Measurements from ENCODE around the gene BNIP1. TPM values are rescaled to one million over a fixed set of nuclear protein-coding genes. Genes with fewer than 3 reads are reported as not detected.

BNIP1 gene
- total and polyA plus RNA-seq, 2 donors (not counting 3 experiments of a cell fraction or from before 2014, with no cell fraction given): 19.7 to 22.6 TPM

DNA sequence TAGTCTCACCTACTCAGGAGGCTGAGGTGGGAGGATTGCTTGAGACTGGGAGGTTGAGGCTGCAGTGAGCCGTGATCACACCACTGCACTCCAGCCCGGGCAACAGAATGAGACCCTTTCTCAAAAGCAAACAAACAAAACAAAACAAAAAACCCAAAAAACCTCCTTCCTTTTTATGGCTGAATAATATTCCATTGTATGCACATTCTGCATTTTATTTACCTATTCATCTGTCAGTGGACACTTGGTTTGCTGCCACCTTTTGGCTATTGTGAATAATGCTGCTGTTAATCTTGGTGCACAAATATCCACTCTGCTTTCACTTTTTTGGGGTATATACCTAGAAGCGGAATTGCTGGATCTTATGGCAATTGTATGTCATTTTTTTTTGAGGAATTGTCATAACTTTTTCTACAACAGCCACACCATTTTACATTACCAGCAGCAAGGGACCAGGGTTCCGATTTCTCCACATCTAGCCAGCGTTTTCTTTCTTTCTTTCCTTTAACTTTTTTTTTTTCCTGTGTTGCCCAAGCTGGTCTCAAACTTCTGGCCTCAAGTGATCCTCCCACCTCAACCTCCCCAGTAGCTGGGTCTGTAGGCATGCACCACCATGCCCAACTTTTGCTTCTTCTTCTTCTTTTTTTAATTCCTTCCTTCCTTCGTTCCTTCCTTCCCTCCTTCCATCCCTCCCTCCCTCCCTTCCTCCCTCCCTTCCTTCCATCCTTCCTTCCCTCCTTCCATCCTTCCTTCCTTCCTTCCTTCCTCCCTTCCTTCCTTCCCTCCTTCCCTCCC, 60.1 kb downstream of the BNIP1 start:
- Histone ChIP-seq H4K20me1 (replicated peaks; ENCODE audit: control insufficient read depth, extremely low read depth, insufficient read depth, low read length) (no peaks in the 10 kb centered on the region), H3K27me3 (ENCODE audit: control insufficient read depth in 2 of 2, insufficient read depth in 2 of 2, low read length in 2 of 2) (peaks cover 6 to 9% of the 10 kb centered on the region in 2 experiments), H3K9me1 (replicated peaks; ENCODE audit: control insufficient read depth, extremely low read depth, insufficient read depth, low read length) (no peaks in the 10 kb centered on the region), H3K9me3 (replicated peaks; ENCODE audit: control insufficient read depth, insufficient read depth, low read length) (no peaks in the 10 kb centered on the region), H3K27ac (ENCODE audit: insufficient read depth, low read depth, low read length) (no peak overlapping the region), H3K9ac (replicated peaks; ENCODE audit: extremely low read depth, insufficient read depth, low read length) (no peak overlapping the region), H3K4me1 (ENCODE audit: control insufficient read depth, extremely low read depth, insufficient read depth, low read length) (no peaks in the 10 kb centered on the region), H3K4me2 (ENCODE audit: insufficient read depth, low read length) (no peak overlapping the region), H2AFZ (ENCODE audit: low read depth, low read length) (no peak overlapping the region), H3K79me2 (ENCODE audit: control insufficient read depth, insufficient read depth, low read length) (no peaks in the 10 kb centered on the region), H3K36me3 (ENCODE audit: control insufficient read depth in 2 of 2, extremely low read depth in 1 of 2, insufficient read depth in 2 of 2, low read length in 2 of 2) (no peaks in the 10 kb centered on the region), H3K4me3 (replicated peaks in 1 of 3; ENCODE audit: insufficient read depth in 1 of 3, low read depth in 1 of 3, low read length in 3 of 3) (no peak overlapping the region)
- no peak for TF ChIP-seq EZH2 (IDR thresholded peaks at IDR 0.05; ENCODE audit: borderline replicate concordance, low read depth, low read length, severe bottlenecking)
- TF ChIP-seq, protein P1, sequence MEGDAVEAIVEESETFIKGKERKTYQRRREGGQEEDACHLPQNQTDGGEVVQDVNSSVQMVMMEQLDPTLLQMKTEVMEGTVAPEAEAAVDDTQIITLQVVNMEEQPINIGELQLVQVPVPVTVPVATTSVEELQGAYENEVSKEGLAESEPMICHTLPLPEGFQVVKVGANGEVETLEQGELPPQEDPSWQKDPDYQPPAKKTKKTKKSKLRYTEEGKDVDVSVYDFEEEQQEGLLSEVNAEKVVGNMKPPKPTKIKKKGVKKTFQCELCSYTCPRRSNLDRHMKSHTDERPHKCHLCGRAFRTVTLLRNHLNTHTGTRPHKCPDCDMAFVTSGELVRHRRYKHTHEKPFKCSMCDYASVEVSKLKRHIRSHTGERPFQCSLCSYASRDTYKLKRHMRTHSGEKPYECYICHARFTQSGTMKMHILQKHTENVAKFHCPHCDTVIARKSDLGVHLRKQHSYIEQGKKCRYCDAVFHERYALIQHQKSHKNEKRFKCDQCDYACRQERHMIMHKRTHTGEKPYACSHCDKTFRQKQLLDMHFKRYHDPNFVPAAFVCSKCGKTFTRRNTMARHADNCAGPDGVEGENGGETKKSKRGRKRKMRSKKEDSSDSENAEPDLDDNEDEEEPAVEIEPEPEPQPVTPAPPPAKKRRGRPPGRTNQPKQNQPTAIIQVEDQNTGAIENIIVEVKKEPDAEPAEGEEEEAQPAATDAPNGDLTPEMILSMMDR (IDR thresholded peaks at IDR 0.05; ENCODE audit: extremely low read depth in 1 of 2, insufficient read depth in 1 of 2, low read depth in 1 of 2, low read length in 2 of 2): peak; percentile 31 to 33
- intact Hi-C loops (cut with micrococcal nuclease): loop anchor here (1.0 to 2.0 kb wide), 5 partner anchors 194 to 498 kb away; no protein-coding TSS in a partner anchor
- dilution Hi-C loops (cut with MboI; ENCODE audit: extremely low pct_ligation_motif_present, low sequenced_read_pairs): no loop called here
- FAIRE-seq: peak; percentile 79
- DNase-seq (ENCODE audit: low read depth, low spot score): peak; percentile 36
- BruUV-seq (replicated peaks): no TSS peak
- CTCF ChIA-PET: no interaction called here
- POLR2A ChIA-PET: no interaction called here

DNA sequence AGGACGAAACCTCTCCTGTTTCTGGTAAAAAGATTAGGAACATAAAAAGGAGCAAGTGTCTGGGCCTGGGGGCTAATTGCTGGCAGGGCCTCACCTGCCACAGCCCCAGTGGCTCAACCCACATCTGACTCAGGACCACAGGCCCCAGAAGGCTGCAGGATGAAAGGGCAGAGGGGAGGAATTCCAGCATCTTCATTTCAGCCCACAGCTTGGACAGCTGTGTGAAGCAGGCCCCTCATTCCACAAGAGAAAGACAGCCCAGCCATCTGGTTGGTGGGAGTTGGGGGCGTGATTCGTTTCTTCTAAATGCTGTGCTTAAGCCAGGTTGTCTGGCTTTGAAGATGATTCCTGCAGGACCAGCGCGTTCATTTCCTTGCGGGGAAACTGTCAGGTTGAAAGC, 61.6 kb downstream of the BNIP1 start:
- H3K4me2 ChIP-seq (ENCODE audit: insufficient read depth, low read length): no peak overlapping the region
- H3K27me3 ChIP-seq (ENCODE audit: control insufficient read depth in 2 of 2, insufficient read depth in 2 of 2, low read length in 2 of 2): peaks cover 6 to 9% of the 10 kb centered on the region in 2 experiments
- intact Hi-C loops (cut with micrococcal nuclease): loop anchor here (2.0 kb wide), 1 partner anchor 499 kb away; no protein-coding TSS in a partner anchor
- H3K9me3 ChIP-seq (replicated peaks; ENCODE audit: control insufficient read depth, insufficient read depth, low read length): no peaks in the 10 kb centered on the region
- dilution Hi-C loops (cut with MboI; ENCODE audit: extremely low pct_ligation_motif_present, low sequenced_read_pairs): no loop called here
- no TSS peak for BruUV-seq (replicated peaks)
- CTCF ChIA-PET: no interaction called here
- no peak overlapping the region for H3K9ac ChIP-seq (replicated peaks; ENCODE audit: extremely low read depth, insufficient read depth, low read length)
- DNase-seq (ENCODE audit: low read depth, low spot score): no peak
- H3K36me3 ChIP-seq (ENCODE audit: control insufficient read depth in 2 of 2, extremely low read depth in 1 of 2, insufficient read depth in 2 of 2, low read length in 2 of 2): no peaks in the 10 kb centered on the region
- FAIRE-seq: no peak
- no peaks in the 10 kb centered on the region for H3K9me1 ChIP-seq (replicated peaks; ENCODE audit: control insufficient read depth, extremely low read depth, insufficient read depth, low read length)
- H4K20me1 ChIP-seq (replicated peaks; ENCODE audit: control insufficient read depth, extremely low read depth, insufficient read depth, low read length): no peaks in the 10 kb centered on the region
- H2AFZ ChIP-seq (ENCODE audit: low read depth, low read length): no peak overlapping the region
- no peaks in the 10 kb centered on the region for H3K79me2 ChIP-seq (ENCODE audit: control insufficient read depth, insufficient read depth, low read length)
- POLR2A ChIA-PET: no interaction called here
- H3K27ac ChIP-seq (ENCODE audit: insufficient read depth, low read depth, low read length): no peak overlapping the region
- TF ChIP-seq GATA2 (IDR thresholded peaks at IDR 0.05; ENCODE audit: insufficient read depth, insufficient read length, low read depth, low read length) (no peak), FOS (IDR thresholded peaks at IDR 0.05; ENCODE audit: borderline replicate concordance, insufficient read depth, low read length) (no peak), JUN (IDR thresholded peaks at IDR 0.05; ENCODE audit: borderline replicate concordance, insufficient read depth, insufficient read length, low read depth) (no peak), MYC (IDR thresholded peaks at IDR 0.05; ENCODE audit: low read depth, low read length) (no peak), POLR2A (IDR thresholded peaks at IDR 0.05; ENCODE audit: low read depth, low read length) (no peak), EZH2 (IDR thresholded peaks at IDR 0.05; ENCODE audit: borderline replicate concordance, low read depth, low read length, severe bottlenecking) (no peak), POLR2AphosphoS5 (IDR thresholded peaks at IDR 0.05; ENCODE audit: insufficient read depth, low read depth, low read length) (no peak)
- TF ChIP-seq, protein P1 (IDR thresholded peaks at IDR 0.05; ENCODE audit: extremely low read depth in 1 of 2, insufficient read depth in 1 of 2, low read depth in 1 of 2, low read length in 2 of 2): no peak
- TF ChIP-seq, protein P2, sequence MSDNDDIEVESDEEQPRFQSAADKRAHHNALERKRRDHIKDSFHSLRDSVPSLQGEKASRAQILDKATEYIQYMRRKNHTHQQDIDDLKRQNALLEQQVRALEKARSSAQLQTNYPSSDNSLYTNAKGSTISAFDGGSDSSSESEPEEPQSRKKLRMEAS (IDR thresholded peaks at IDR 0.05; ENCODE audit: insufficient read depth, insufficient read length): no peak
- no peak overlapping the region for H3K4me3 ChIP-seq (replicated peaks in 1 of 3; ENCODE audit: insufficient read depth in 1 of 3, low read depth in 1 of 3, low read length in 3 of 3)
- H3K4me1 ChIP-seq (ENCODE audit: control insufficient read depth, extremely low read depth, insufficient read depth, low read length): no peaks in the 10 kb centered on the region

All from endothelial cell of umbilical vein (primary cell).